HG03378 (cell line): ENCODE data around the gene ALG6.

Source experiments
- ATAC-seq: cut with Tn5 transposase; IDR thresholded peaks from one replicate; pipeline ENCODE4 v1.9.1; 2021; ENCODE audit warnings: mild to moderate bottlenecking, moderate library complexity; ENCODE audit not compliant: unreplicated experiment

Gene ALG6

DNA sequence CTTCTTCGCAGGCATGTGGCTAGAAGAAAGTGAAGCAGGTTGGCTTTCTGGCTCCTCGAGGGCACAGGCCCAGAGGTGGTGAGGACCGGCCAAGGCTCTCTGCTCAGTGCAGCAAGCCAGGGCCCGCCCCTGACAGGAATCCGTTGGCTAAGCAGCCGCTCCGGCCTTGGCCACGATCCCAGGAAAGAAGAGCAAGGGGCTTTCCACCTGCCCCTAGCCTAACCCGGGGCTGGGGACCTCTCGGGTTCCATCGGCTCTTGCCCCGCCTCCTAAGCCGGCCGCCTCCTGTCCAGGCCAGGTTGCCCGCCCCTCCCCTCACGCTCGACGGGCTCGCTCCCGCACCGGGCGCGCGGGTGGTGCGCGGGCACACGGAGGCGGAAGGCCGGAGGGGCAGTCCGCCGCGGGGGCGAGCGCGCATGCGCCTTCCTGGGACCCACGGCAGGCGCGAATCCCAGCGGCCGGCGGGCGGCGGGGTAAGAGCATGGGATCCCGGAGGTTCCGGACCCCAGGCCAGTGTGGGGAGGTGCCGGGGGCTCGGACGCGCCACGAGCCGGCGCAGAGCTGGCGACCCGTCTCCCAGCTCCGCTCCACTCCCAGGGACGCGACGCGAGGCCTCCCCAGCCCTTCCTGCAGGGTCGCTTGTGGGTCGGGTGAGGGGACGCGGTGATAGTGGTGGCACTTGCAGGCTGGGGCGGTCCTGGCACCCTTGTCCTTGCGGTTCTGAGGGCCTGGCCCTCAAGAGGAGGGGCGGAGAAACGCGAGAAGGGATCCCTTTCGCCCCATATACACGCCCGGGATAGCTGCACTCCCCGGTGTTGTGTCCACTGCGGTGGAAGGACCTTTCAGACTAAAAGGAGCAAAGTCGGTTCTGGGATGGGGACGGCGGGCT is at the start of gene ALG6:
TSS of gene ALG6 (plus strand) at position 413 of the 889 bp plus-strand sequence. CDS start 3,351 bp downstream, outside the sequence.
- ATAC-seq, result peak; percentile 81

DNA sequence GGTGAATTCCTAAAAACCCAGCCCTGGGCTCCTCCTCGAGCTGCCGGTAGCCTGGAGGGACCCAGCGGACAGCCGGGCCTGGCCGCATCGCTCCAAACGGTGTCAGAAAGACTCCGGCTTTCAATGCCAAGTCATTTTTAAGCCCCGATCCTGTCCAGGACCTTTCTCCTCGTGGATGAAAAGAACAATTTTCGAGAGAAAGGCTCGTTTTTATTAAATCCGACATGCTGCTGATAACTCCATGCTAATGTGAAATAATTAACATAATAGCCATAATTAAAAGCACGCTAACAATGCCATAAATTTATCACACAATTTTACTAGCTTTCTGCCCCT is 49.6 kb upstream of the ALG6 start:
- ATAC-seq, result no peak

GRCh38 chr1:63318201-63318979 is 49.0 kb upstream of the ALG6 start:
- no peak for ATAC-seq

- no peak for ATAC-seq
These were observed 48.1 kb upstream of the ALG6 start for GRCh38 chr1:63319046-63320021.

- no peak for ATAC-seq
These were observed 47.3 kb upstream of the ALG6 start for GRCh38 chr1:63320022-63320721.

GRCh38 chr1:63321066-63321784 is 46.2 kb upstream of the ALG6 start:
- ATAC-seq, result no peak

GRCh38 chr1:63321785-63322113 is 45.7 kb upstream of the ALG6 start:
- no peak for ATAC-seq

GRCh38 chr1:63322114-63322943 is 45.1 kb upstream of the ALG6 start, which contains the start of gene FOXD3:
TSS of gene FOXD3 (plus strand) at chr1:63322567. CDS start at chr1:63323059, 492 bp downstream.
- no peak for ATAC-seq

DNA sequence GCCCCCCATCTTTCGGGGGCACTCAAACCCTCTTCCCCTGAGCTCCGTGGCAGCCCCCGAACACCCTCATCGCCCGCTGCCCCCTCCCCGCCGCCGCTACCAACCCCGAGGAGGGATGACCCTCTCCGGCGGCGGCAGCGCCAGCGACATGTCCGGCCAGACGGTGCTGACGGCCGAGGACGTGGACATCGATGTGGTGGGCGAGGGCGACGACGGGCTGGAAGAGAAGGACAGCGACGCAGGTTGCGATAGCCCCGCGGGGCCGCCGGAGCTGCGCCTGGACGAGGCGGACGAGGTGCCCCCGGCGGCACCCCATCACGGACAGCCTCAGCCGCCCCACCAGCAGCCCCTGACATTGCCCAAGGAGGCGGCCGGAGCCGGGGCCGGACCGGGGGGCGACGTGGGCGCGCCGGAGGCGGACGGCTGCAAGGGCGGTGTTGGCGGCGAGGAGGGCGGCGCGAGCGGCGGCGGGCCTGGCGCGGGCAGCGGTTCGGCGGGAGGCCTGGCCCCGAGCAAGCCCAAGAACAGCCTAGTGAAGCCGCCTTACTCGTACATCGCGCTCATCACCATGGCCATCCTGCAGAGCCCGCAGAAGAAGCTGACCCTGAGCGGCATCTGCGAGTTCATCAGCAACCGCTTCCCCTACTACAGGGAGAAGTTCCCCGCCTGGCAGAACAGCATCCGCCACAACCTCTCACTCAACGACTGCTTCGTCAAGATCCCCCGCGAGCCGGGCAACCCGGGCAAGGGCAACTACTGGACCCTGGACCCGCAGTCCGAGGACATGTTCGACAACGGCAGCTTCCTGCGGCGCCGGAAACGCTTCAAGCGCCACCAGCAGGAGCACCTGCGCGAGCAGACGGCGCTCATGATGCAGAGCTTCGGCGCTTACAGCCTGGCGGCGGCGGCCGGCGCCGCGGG is 44.2 kb upstream of the ALG6 start:
- no peak for ATAC-seq

GRCh38 chr1:63323865-63324778 is 43.3 kb upstream of the ALG6 start:
- ATAC-seq, result no peak

DNA sequence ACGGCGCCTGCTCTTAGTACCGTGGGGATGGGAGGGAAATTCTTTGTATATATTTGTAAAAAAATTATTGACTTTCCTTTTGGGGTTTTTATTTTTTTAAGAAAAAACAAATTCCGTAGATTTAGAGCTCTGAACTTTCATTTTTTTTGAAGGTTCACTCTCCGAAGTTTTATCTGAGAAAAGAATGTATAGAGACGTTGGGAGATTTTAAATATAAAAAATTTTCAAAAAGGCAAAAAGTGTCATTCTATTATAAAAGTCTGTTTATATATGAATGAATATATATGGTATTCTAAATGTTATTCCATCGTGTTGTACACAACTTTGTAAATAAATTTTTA is 42.7 kb upstream of the ALG6 start:
- ATAC-seq, result no peak

GRCh38 chr1:63325279-63325985 is 42.0 kb upstream of the ALG6 start:
- ATAC-seq, result no peak

- no peak for ATAC-seq
These were observed 41.3 kb upstream of the ALG6 start for GRCh38 chr1:63326106-63326472.

DNA sequence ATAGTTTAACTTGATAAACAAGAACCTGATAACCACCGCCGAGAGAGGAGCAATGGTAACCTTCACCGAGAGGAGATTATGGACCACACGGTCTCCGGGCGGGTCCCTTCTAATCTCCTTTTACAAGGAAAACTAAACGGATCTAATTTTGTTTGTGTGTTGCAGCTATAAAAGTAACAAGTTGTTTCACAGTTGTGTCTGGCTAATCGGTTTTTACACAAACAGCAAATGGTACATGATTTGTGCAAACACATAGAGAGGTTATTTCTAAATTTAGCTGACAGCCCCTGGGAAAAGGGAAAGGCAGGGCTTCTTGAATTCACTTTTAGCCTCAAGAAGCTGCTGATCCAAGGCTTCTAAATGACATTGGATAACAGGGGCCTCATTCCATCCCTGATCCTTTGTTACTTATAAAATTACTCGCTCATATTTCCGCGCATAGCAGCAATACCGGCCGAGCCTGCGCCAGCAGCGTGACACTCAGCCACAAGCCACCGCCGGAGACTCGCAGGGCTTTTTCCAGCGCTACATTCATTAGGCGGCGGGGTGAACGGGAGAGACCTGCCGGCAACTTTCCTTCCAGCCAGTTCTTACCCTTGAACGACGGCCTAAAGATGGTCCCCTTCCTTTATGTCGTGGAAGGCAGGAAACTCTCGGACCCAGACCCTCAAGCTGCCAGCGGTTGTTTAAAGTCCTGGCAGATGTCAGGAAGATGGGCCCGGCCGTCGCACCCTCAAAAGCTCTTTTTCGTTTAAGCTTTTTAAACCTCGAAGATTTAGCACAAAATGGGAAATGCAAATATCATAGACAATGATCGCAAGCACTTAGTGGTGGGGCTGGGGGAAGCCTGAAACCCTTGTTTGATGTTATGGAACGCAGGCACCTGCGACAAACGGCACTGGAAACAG is 40.7 kb upstream of the ALG6 start:
- no peak for ATAC-seq

DNA sequence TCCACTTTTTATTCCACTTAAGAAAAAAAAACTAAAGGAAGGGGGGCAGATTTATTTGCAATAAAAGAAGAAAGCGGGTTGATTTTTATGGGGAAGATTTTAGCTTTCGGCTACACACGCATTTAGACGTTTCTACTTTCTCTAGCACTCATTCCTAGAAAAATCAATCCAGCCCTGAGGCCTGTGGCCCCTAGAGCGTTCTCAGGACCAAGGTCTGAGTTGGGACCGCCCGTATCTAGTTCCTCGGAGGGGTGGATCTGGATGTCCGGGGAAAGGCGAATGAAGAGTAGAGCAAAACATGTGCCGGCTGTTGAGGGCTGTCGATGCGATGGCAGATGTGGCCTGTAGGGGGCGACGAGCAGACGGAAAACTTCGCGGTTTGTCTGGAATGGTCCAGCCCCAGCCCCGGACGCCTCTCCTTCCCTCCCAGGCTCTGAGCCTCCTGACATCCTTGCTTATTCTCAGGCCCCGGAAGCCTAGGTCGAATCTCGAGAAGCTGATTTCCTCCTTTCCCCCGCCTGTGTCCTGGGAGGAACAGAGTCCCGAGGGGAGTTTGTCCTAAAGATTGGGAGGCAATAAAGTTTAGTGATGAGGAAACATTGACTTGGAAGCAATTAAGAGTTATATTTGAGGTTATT is 39.9 kb upstream of the ALG6 start:
- ATAC-seq, result no peak
